ENCODE results near the gene ZNF574. TPM values are rescaled to one million over a fixed set of nuclear protein-coding genes. Genes with fewer than 3 reads are reported as not detected.

The ZNF574 gene
- total RNA-seq, 2 experiments from 2014 or later: 14.3 to 14.5 TPM

- H3K9me3 Mint-ChIP-seq: no peaks in the 10 kb centered on the region
- DNase-seq: no peak
- peaks cover 34% of the 10 kb centered on the region for H3K36me3 Mint-ChIP-seq (ENCODE audit: low read depth)
- CTCF ChIA-PET: no interaction called here
- no peak overlapping the region for H3K4me3 Mint-ChIP-seq
- POLR2A ChIA-PET: no interaction called here
- no peak overlapping the region for H3K27ac Mint-ChIP-seq
- H3K4me1 Mint-ChIP-seq: peaks cover 34% of the 10 kb centered on the region
- H3K27me3 Mint-ChIP-seq: no peaks in the 10 kb centered on the region
These were observed 40.5 kb downstream of the ZNF574 start for GRCh38 chr19:42116308-42117075.

GRCh38 chr19:42117076-42117475 is 41.1 kb downstream of the ZNF574 start:
- peaks cover 35% of the 10 kb centered on the region for H3K4me1 Mint-ChIP-seq
- no peak for DNase-seq
- ChIA-PET CTCF (no interaction called here), POLR2A (no interaction called here)
- H3K9me3 Mint-ChIP-seq: no peaks in the 10 kb centered on the region
- no peaks in the 10 kb centered on the region for H3K27me3 Mint-ChIP-seq
- H3K4me3 Mint-ChIP-seq: no peak overlapping the region
- peaks cover 33% of the 10 kb centered on the region for H3K36me3 Mint-ChIP-seq (ENCODE audit: low read depth)
- no peak overlapping the region for H3K27ac Mint-ChIP-seq

GRCh38 chr19:42120276-42120980 is 44.5 kb downstream of the ZNF574 start:
- no peak for DNase-seq
- no peak overlapping the region for H3K4me3 Mint-ChIP-seq
- H3K4me1 Mint-ChIP-seq: peaks cover 42% of the 10 kb centered on the region
- H3K27ac Mint-ChIP-seq: peak overlapping the region; percentile 94
- H3K36me3 Mint-ChIP-seq (ENCODE audit: low read depth): peaks cover 30% of the 10 kb centered on the region
- ChIA-PET POLR2A (interaction anchor here (1.7 kb wide), 1 partner anchor 12 kb away, joined by 3 read pairs; no protein-coding TSS in a partner anchor), CTCF (interaction anchor here (0.7 to 3.7 kb wide), 3 partner anchors 11 to 419 kb away, joined by 3 to 19 read pairs (median 4); partner anchors contain the start of gene POU2F2)
- H3K27me3 Mint-ChIP-seq: no peaks in the 10 kb centered on the region
- no peaks in the 10 kb centered on the region for H3K9me3 Mint-ChIP-seq

- Mint-ChIP-seq H3K4me3 (peak overlapping the region; percentile 73), H3K9me3 (no peaks in the 10 kb centered on the region), H3K4me1 (peaks cover 44% of the 10 kb centered on the region), H3K27me3 (no peaks in the 10 kb centered on the region), H3K27ac (peak overlapping the region; percentile 94), H3K36me3 (ENCODE audit: low read depth) (peaks cover 24% of the 10 kb centered on the region)
- POLR2A ChIA-PET: interaction anchor here (1.7 to 3.4 kb wide), 2 partner anchors 11 to 12 kb away, joined by 3 to 19 read pairs; partner anchors contain the start of gene POU2F2
- no peak for DNase-seq
- CTCF ChIA-PET: interaction anchor here (1.2 to 3.7 kb wide), 2 partner anchors 12 kb away, joined by 4 to 19 read pairs; partner anchors contain the start of gene POU2F2
These were observed 45.2 kb downstream of the ZNF574 start for GRCh38 chr19:42121036-42121621.

GRCh38 chr19:42121656-42122069 is 45.7 kb downstream of the ZNF574 start:
- DNase-seq: peak; percentile 80
- ChIA-PET CTCF (interaction anchor here (3.7 kb wide), 2 partner anchors 11 to 13 kb away, joined by 19 to 31 read pairs; partner anchors contain the start of gene POU2F2), POLR2A (interaction anchor here (0.5 to 3.4 kb wide), 3 partner anchors 11 to 95 kb away, joined by 4 to 19 read pairs (median 4); partner anchors contain the start of gene POU2F2)
- peak overlapping the region; percentile 94 for H3K27ac Mint-ChIP-seq
- peaks cover 44% of the 10 kb centered on the region for H3K4me1 Mint-ChIP-seq
- peaks cover 20% of the 10 kb centered on the region for H3K36me3 Mint-ChIP-seq (ENCODE audit: low read depth)
- peak overlapping the region; percentile 73 for H3K4me3 Mint-ChIP-seq
- H3K27me3 Mint-ChIP-seq: no peaks in the 10 kb centered on the region
- H3K9me3 Mint-ChIP-seq: no peaks in the 10 kb centered on the region

GRCh38 chr19:42122691-42123607 is 47.0 kb downstream of the ZNF574 start:
- Mint-ChIP-seq H3K9me3 (no peaks in the 10 kb centered on the region), H3K4me1 (peaks cover 52% of the 10 kb centered on the region)

GRCh38 chr19:42123765-42124164 is 47.8 kb downstream of the ZNF574 start:
- Mint-ChIP-seq H3K4me3 (peak overlapping the region; percentile 73), H3K27me3 (no peaks in the 10 kb centered on the region), H3K9me3 (no peaks in the 10 kb centered on the region), H3K4me1 (peaks cover 52% of the 10 kb centered on the region), H3K27ac (peak overlapping the region; percentile 94), H3K36me3 (ENCODE audit: low read depth) (peaks cover 15% of the 10 kb centered on the region)
- DNase-seq: no peak
- ChIA-PET POLR2A (interaction anchor here (1.0 to 3.4 kb wide), 8 partner anchors 8 to 273 kb away, joined by 3 to 19 read pairs (median 4); partner anchors contain the start of genes POU2F2, ZNF526 and ZNF574), CTCF (interaction anchor here (1.1 to 3.7 kb wide), 10 partner anchors 9 to 310 kb away, joined by 3 to 31 read pairs (median 5); partner anchors contain the start of gene POU2F2)

More at GRCh38 chr19:42122691-42123607, 47.0 kb downstream of the ZNF574 start:
- Mint-ChIP-seq H3K36me3 (ENCODE audit: low read depth) (peaks cover 20% of the 10 kb centered on the region), H3K27ac (peak overlapping the region; percentile 94), H3K27me3 (no peaks in the 10 kb centered on the region), H3K4me3 (peak overlapping the region; percentile 73)
- ChIA-PET POLR2A (interaction anchor here (0.6 to 3.4 kb wide), 10 partner anchors 9 to 274 kb away, joined by 3 to 19 read pairs (median 4); partner anchors contain the start of genes GSK3A, POU2F2 and ZNF526), CTCF (interaction anchor here (0.7 to 3.7 kb wide), 14 partner anchors 8 to 317 kb away, joined by 3 to 31 read pairs (median 4); partner anchors contain the start of genes GSK3A and POU2F2)
- DNase-seq: peak; percentile 67

GRCh38 chr19:42124386-42124901 is 48.5 kb downstream of the ZNF574 start:
- Mint-ChIP-seq H3K9me3 (no peaks in the 10 kb centered on the region), H3K27ac (peak overlapping the region; percentile 13), H3K27me3 (no peaks in the 10 kb centered on the region), H3K4me3 (no peak overlapping the region), H3K36me3 (ENCODE audit: low read depth) (peaks cover 13% of the 10 kb centered on the region), H3K4me1 (peaks cover 55% of the 10 kb centered on the region)
- ChIA-PET CTCF (interaction anchor here (0.8 to 3.7 kb wide), 10 partner anchors 8 to 155 kb away, joined by 3 to 31 read pairs (median 5); partner anchors contain the start of genes GSK3A and POU2F2), POLR2A (interaction anchor here (0.7 to 3.4 kb wide), 8 partner anchors 8 to 273 kb away, joined by 3 to 19 read pairs (median 4); partner anchors contain the start of genes GSK3A, POU2F2 and ZNF574)
- DNase-seq: no peak

GRCh38 chr19:42125536-42125935 is 49.6 kb downstream of the ZNF574 start:
- Mint-ChIP-seq H3K4me3 (no peak overlapping the region), H3K9me3 (no peaks in the 10 kb centered on the region), H3K27me3 (no peaks in the 10 kb centered on the region), H3K36me3 (ENCODE audit: low read depth) (peaks cover 13% of the 10 kb centered on the region), H3K27ac (no peak overlapping the region), H3K4me1 (peaks cover 64% of the 10 kb centered on the region)
- no peak for DNase-seq
- POLR2A ChIA-PET: interaction anchor here (1.2 to 1.6 kb wide), 2 partner anchors 117 to 154 kb away, joined by 4 read pairs; partner anchors contain the start of gene GSK3A
- CTCF ChIA-PET: interaction anchor here (1.0 to 2.2 kb wide), 3 partner anchors 17 to 118 kb away, joined by 3 to 9 read pairs (median 8); partner anchors contain the start of gene GSK3A

- Mint-ChIP-seq H3K4me3 (no peak overlapping the region), H3K9me3 (no peaks in the 10 kb centered on the region), H3K4me1 (peaks cover 62% of the 10 kb centered on the region), H3K36me3 (ENCODE audit: low read depth) (peaks cover 13% of the 10 kb centered on the region), H3K27ac (no peak overlapping the region), H3K27me3 (no peaks in the 10 kb centered on the region)
- DNase-seq: no peak
- POLR2A ChIA-PET: interaction anchor here (1.0 kb wide), 1 partner anchor 72 kb away, joined by 3 read pairs; no protein-coding TSS in a partner anchor
- CTCF ChIA-PET: interaction anchor here (1.1 kb wide), 1 partner anchor 17 kb away, joined by 4 read pairs; no protein-coding TSS in a partner anchor
These were observed 50.6 kb downstream of the ZNF574 start for GRCh38 chr19:42126574-42126973.
